OCI-LY1 (cell line): Measurements from ENCODE around the gene DLL4.

ENCODE experiments used
- CTCF ChIP-seq: fragments of 200-600 bp; sonication (generic), shearing (Covaris generic); IDR thresholded peaks from 2 replicates; pipeline ENCODE4 v1.5.1; 2017; ENCODE audit warnings: mild to moderate bottlenecking, antibody characterized with exemption, low read length, moderate library complexity, mixed read lengths
- EZH2 ChIP-seq: fragments of 200-600 bp; sonication (generic), shearing (Covaris generic); IDR thresholded peaks from 2 replicates; pipeline ENCODE4 v1.8.0; 2017; ENCODE audit warnings: borderline replicate concordance, mixed run types, mild to moderate bottlenecking, antibody characterized with exemption, low read length, moderate library complexity, mixed read lengths

DNA sequence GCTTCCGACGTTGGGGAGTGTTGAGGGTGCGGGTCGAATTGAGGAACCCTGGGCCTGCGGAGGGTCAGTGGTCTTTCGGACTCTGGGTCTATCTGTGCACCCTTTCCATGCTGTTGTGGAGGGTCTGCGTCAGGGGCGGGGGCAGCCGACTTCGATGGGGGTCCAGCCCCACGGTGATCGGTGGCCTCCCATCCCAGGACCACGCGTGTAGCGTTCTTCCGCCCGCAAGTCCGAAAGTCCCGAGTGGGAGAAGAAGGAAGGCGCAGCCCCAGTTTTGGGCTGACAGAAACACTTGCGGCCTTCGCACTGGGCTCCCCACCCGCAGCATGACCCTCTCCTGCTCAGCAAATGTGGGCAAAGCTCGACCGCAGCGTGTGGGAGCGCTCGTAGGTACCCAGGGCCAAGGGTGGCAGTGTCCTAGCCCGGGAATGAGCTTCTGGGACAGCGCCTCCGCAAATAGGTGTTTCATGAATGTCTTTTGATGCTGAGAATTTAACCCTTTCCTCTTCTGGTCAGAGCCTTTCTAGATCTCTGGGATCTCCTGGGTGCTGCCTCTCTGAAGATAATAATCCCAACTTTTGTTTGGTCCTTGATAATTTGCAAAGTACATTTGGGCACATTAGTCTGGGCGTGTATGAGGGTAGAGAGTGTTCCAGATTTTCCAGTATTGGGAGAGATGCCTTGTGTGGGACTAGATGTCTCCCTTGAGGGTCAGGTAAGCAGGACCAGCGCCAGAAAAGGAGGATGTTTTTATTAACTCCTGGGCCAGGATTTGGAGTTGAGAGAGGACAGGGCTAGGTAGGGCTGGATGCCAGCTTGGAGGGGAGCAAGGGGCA is 2.3 kb upstream of the DLL4 start:
- TF ChIP-seq CTCF (no peak), EZH2 (no peak)
